Breast epithelium (tissue), 3 donors: ENCODE results near the gene RALGAPA1.

ENCODE experiments used
- CTCF ChIP-seq, 3 donors: fragments of 450-650 bp; IDR thresholded peaks; one replicate each; pipeline ENCODE4 v1.5.1; 2016 to 2017; ENCODE audit warnings: antibody characterized with exemption in 3 of 3, mild to moderate bottlenecking in 3 of 3, moderate library complexity in 3 of 3
- POLR2A ChIP-seq: fragments of 450-650 bp; IDR thresholded peaks from one replicate; pipeline ENCODE4 v1.6.1; 2016; ENCODE audit warnings: antibody characterized with exemption, mild to moderate bottlenecking, moderate library complexity

GRCh38 chr14:35682802-35683201 lies 126.3 kb downstream of the RALGAPA1 start:
- TF ChIP-seq CTCF (IDR thresholded peaks at IDR 0.05) (no peak), POLR2A (no peak)
